Fibroblast of the conjunctiva (primary cell): ENCODE measurements around the gene TICRR.
"Not testable (repeated sequence)": the region's sequence is repeated elsewhere in the genome, so short reads cannot be mapped to it uniquely, and the experiment has no call there.

Experiments used
- DNase-seq: peaks from one replicate; pipeline ENCODE4 v3.0.0-alpha.2; 2010; ENCODE audit warnings: low read depth

The TICRR gene

GRCh38 chr15:89566181-89566580 lies 9.1 kb upstream of the TICRR start:
- no peak for DNase-seq

- DNase-seq, result no peak
Measured at GRCh38 chr15:89566621-89567294, 8.5 kb upstream of the TICRR start.

- no peak for DNase-seq
Measured at GRCh38 chr15:89569090-89569745, 6.1 kb upstream of the TICRR start.

- no peak for DNase-seq
Measured at GRCh38 chr15:89575656-89576416, 567 bp downstream of the TICRR start.

GRCh38 chr15:89576417-89576773 lies 1.1 kb downstream of the TICRR start:
- no peak for DNase-seq

GRCh38 chr15:89577776-89578115 lies 2.5 kb downstream of the TICRR start:
- DNase-seq, result no peak

GRCh38 chr15:89578146-89578545 lies 2.9 kb downstream of the TICRR start:
- DNase-seq, result no peak

- not testable (repeated sequence) for DNase-seq
Measured at GRCh38 chr15:89580747-89581146, 5.5 kb downstream of the TICRR start.

GRCh38 chr15:89586651-89587050 lies 11.4 kb downstream of the TICRR start:
- DNase-seq, result no peak

- DNase-seq, result no peak
Measured at GRCh38 chr15:89587955-89588354, 12.7 kb downstream of the TICRR start.

- DNase-seq, result no peak
Measured at GRCh38 chr15:89591834-89592233, 16.6 kb downstream of the TICRR start.

GRCh38 chr15:89593018-89593417 lies 17.7 kb downstream of the TICRR start:
- DNase-seq, result no peak

GRCh38 chr15:89599021-89599420 lies 23.8 kb downstream of the TICRR start:
- no peak for DNase-seq

GRCh38 chr15:89611317-89611716 lies 36.0 kb downstream of the TICRR start:
- no peak for DNase-seq

GRCh38 chr15:89613031-89613430 lies 37.8 kb downstream of the TICRR start:
- no peak for DNase-seq

GRCh38 chr15:89614164-89614563 lies 38.9 kb downstream of the TICRR start:
- no peak for DNase-seq

- no peak for DNase-seq
Measured at GRCh38 chr15:89615135-89615534, 39.9 kb downstream of the TICRR start.

GRCh38 chr15:89616228-89616627 lies 41.0 kb downstream of the TICRR start:
- DNase-seq, result no peak

GRCh38 chr15:89621547-89621946 lies 46.3 kb downstream of the TICRR start:
- no peak for DNase-seq

- DNase-seq, result no peak
Measured at GRCh38 chr15:89623165-89623564, 47.9 kb downstream of the TICRR start.

- DNase-seq, result no peak
Measured at GRCh38 chr15:89625716-89626115, 50.4 kb downstream of the TICRR start.

GRCh38 chr15:89627256-89627970 lies 52.1 kb downstream of the TICRR start:
- DNase-seq, result no peak

GRCh38 chr15:89628301-89628700 lies 53.0 kb downstream of the TICRR start:
- DNase-seq, result no peak
